Skeletal muscle tissue (tissue), 4 donors: ENCODE data around the gene ZNF484. TPM values are rescaled to one million over a fixed set of nuclear protein-coding genes. Genes with fewer than 3 reads are reported as not detected.
"Not testable (repeated sequence)": the region's sequence is repeated elsewhere in the genome, so short reads cannot be mapped to it uniquely, and the experiment has no call there.

Experiments
- H3K27ac ChIP-seq: one replicate; pipeline ENCODE4 v1.7.0; 2013; ENCODE audit warnings: mild to moderate bottlenecking, low read depth, low read length, inconsistent platforms
- H3K27me3 ChIP-seq, 3 donors: one replicate each; pipeline ENCODE4 v1.7.0; 2013; ENCODE audit warnings: low read length in 3 of 3; ENCODE audit not compliant: control insufficient read depth in 3 of 3, insufficient read depth in 3 of 3
- H3K36me3 ChIP-seq, 3 donors: one replicate each; pipeline ENCODE4 v1.7.0; 2013; ENCODE audit warnings: low read length in 3 of 3; ENCODE audit not compliant: control insufficient read depth in 3 of 3, insufficient read depth in 3 of 3
- H3K4me1 ChIP-seq, 3 donors: one replicate each; pipeline ENCODE4 v1.7.0; 2013; ENCODE audit warnings: low read length in 3 of 3, mild to moderate bottlenecking in 3 of 3; ENCODE audit not compliant: control insufficient read depth in 3 of 3, insufficient read depth in 3 of 3
- H3K4me3 ChIP-seq, 3 donors: one replicate each; pipeline ENCODE4 v1.7.0; 2013; ENCODE audit warnings: low read length in 3 of 3
- H3K9ac ChIP-seq, 3 donors: one replicate each; pipeline ENCODE4 v1.7.0; 2013; ENCODE audit warnings: low read length in 3 of 3, mild to moderate bottlenecking in 3 of 3, moderate library complexity in 2 of 3, low read depth in 1 of 3
- H3K9me3 ChIP-seq, 3 donors: one replicate each; pipeline ENCODE4 v1.7.0; 2013; ENCODE audit warnings: low read length in 3 of 3; ENCODE audit not compliant: control insufficient read depth in 3 of 3
- total RNA-seq: library from RNA; depleted of rRNA; stranded (reverse); fragments of >200 nt; gene quantifications from one replicate; pipeline ENCODE4 v1.2.3, GENCODE V29; 2014
- donor health status: Osteomylitis.

The ZNF484 gene
- total RNA-seq, 1 donor from 2014 or later: 13.6 TPM

DNA sequence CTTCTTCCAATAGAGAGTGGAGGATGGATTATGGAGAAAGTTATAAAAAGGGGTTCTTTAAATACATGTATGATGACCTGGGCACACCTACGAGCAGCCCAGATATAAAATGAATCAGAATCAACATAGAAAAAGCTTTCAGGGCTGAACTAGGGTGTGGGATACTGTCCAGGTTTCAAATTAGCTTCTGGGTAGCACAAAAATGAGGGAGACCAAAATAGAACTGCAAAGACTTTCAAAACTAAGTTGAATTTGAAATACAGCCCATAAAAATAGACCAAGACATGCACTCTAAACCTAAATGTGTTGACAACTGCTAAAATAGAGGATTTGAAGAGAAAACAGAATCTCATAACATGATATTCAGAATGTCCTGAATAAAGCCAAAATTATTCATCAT lies 17.0 kb downstream of the ZNF484 start:
- Histone ChIP-seq H3K27ac (no peak overlapping the region), H3K9me3 (no peaks in the 10 kb centered on the region), H3K4me1 (no peaks in the 10 kb centered on the region), H3K27me3 (no peaks in the 10 kb centered on the region), H3K36me3 (peaks cover 2 to 18% (median 9%) of the 10 kb centered on the region in 3 donors), H3K4me3 (no peak overlapping the region), H3K9ac (no peak overlapping the region)

DNA sequence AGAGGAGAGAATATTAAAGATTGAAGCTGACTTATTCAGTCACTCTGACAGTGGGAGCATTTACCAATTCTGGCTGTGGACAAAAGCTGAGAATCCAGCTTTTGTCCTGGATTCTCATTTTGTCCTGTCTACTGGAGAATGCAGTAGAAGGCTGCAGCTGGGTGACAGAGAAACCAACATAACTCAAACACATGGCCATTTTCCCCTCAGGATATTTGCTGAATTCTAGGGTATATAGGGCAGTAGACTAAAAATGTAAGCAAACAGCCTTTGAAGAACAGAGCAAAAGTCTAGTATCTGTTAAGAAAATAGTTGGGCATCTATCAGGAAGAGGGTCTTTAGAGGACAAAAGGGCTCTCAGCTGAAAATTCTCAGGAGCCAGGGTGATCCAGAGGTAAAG lies 20.6 kb downstream of the ZNF484 start:
- Histone ChIP-seq H3K27me3 (no peaks in the 10 kb centered on the region), H3K36me3 (peaks cover 12 to 33% (median 32%) of the 10 kb centered on the region in 3 donors), H3K4me1 (no peaks in the 10 kb centered on the region), H3K4me3 (no peak overlapping the region), H3K9me3 (no peaks in the 10 kb centered on the region), H3K9ac (no peak overlapping the region), H3K27ac (no peak overlapping the region)

DNA sequence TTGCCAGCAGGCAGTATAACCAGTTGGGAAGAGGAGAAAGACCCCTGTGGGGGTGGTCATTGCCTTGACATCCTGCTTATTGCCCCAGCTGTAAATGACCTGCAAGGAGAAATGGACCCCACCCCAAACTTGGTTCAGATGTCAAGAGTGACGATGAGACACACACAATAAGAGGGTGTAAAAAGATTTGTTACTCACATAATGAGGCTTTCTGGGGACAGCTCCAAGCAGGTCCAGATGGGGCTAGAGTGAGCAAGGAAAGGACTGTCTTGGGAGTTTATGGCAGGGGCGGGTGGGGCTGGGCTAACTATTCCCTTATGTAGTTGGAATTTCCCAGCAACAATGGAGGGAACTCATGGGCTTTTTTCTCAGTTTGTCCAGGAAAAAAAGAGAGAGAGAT lies 24.1 kb downstream of the ZNF484 start:
- Histone ChIP-seq H3K4me3 (no peak overlapping the region), H3K27ac (no peak overlapping the region), H3K9ac (no peak overlapping the region), H3K9me3 (no peaks in the 10 kb centered on the region), H3K36me3 (peaks cover 17 to 46% (median 23%) of the 10 kb centered on the region in 3 donors), H3K27me3 (no peaks in the 10 kb centered on the region), H3K4me1 (no peaks in the 10 kb centered on the region)

DNA sequence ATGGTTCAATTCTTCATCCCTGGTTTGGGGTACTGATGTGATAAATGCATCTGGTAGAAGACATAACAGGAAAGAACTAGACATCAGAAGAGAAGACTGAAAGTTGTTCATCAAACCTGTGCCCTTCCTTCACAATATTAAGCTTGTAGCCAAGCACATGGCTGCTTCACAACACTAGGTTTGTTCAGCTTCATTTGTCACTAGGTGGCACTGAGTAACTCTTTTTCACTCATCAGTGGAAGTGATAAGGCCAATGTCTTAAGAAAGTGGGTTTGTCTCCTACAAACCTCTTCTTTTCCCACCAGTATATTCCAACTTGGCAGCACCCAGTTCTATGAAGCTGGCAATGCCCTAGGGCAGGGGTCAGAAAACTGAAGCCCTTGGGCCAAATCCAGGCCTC lies 26.9 kb downstream of the ZNF484 start:
- Histone ChIP-seq H3K4me3 (no peak overlapping the region), H3K9me3 (peaks cover 15 to 25% (median 22%) of the 10 kb centered on the region in 3 donors), H3K4me1 (no peaks in the 10 kb centered on the region), H3K36me3 (peaks cover 44 to 69% (median 48%) of the 10 kb centered on the region in 3 donors), H3K9ac (no peak overlapping the region), H3K27me3 (no peaks in the 10 kb centered on the region), H3K27ac (no peak overlapping the region)

DNA sequence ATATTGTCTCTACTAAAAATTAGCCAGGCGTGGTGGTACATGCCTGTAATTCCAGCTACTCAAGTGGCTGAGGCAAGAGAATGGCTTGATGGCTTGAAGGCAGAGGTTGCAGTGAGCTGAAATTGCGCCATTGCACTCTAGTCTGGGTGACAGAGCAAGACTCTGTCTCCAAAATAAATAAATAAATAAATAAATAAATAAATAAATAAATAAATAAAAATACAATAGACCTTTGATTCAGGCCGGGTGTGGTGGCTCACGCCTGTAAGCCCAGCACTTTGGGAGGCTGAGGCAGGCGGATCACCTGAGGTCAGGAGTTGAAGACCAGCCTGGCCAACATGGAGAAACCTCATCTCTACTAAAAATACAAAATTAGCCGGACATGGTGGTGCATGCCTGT lies 29.1 kb downstream of the ZNF484 start:
- H3K9me3 ChIP-seq: peaks cover 16 to 27% (median 23%) of the 10 kb centered on the region in 3 donors
- not testable (repeated sequence) for H3K27ac ChIP-seq, H3K4me1 ChIP-seq, H3K9ac ChIP-seq, H3K27me3 ChIP-seq, H3K4me3 ChIP-seq
- peaks cover 37 to 62% (median 39%) of the 10 kb centered on the region in 3 donors for H3K36me3 ChIP-seq

DNA sequence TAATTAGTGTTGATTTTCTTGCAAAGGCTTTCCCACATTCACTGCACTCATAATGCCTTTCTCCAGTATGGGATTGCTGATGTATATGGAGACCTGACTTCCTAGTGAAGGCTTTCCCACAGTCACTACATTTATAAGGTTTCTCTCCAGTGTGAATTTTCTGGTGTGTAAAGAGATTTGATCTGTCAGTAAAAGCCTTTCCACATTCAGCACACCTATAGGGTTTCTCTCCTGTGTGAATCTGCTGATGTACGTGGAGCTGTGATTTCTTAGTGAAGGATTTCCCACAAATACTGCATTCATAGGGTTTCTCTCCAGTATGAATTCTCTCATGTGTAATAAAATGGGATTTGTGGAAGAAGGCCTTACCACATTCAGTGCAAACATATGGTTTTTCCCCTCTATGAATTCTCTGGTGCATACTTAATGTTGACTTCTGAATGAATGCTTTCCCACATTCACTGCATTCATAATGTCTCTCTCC lies 31.1 kb downstream of the ZNF484 start:
- Histone ChIP-seq H3K4me3 (peak overlapping the region in 1 of 3 donors; percentile 28), H3K9me3 (peaks cover 16 to 27% (median 23%) of the 10 kb centered on the region in 3 donors)

DNA sequence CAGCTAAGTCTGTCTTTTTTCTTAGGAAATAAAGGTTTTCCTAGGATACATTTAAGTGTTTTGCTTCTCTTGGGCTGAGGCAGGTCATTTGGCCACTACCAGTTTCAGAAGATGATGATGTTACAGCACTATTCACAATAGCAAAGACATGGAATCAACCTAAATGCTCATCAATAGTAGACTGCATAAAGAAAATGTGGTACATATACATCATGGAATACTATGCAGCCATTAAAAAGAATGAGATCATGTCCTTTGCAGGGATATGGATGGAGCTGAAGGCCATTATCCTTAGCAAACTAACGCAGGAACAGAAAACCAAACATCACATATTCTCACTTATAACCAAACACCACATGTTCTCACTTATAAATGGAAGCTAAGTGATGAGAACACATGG lies 39.4 kb downstream of the ZNF484 start:
- H3K27ac ChIP-seq, H3K9ac ChIP-seq, H3K9me3 ChIP-seq, H3K4me3 ChIP-seq, H3K36me3 ChIP-seq, H3K4me1 ChIP-seq, H3K27me3 ChIP-seq: not testable (repeated sequence)

More for the DNA sequence above, 31.1 kb downstream of the ZNF484 start:
- H3K27ac ChIP-seq: no peak overlapping the region
- peaks cover 27 to 51% (median 34%) of the 10 kb centered on the region in 3 donors for H3K36me3 ChIP-seq
- H3K4me1 ChIP-seq: no peaks in the 10 kb centered on the region
- no peaks in the 10 kb centered on the region for H3K27me3 ChIP-seq
- H3K9ac ChIP-seq: no peak overlapping the region

DNA sequence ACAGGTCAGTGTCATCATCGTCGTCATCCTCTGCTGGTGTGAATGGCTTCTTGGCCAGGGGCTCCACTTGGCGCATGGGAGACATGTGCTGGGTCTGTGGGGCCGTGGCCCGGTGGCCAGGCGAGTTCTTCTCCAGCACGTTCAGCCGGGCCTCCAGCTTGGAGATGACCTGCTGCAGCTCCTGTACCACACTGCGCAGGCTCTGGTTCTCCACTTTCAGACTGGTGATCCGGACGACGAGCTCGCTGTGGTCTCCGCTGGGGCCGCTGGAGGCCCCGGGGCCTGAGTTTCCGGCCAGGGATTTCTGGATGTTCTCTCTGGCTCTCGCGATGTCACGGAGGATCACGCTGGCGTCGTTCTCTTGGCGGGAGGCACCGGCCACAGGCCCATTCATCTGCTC lies 40.6 kb downstream of the ZNF484 start:
- H3K27ac ChIP-seq: no peak overlapping the region
- peaks cover 3 to 7% (median 5%) of the 10 kb centered on the region in 3 donors for H3K9me3 ChIP-seq
- H3K36me3 ChIP-seq: no peaks in the 10 kb centered on the region
- H3K4me1 ChIP-seq: no peaks in the 10 kb centered on the region
- H3K4me3 ChIP-seq: no peak overlapping the region
- no peak overlapping the region for H3K9ac ChIP-seq
- H3K27me3 ChIP-seq: no peaks in the 10 kb centered on the region

DNA sequence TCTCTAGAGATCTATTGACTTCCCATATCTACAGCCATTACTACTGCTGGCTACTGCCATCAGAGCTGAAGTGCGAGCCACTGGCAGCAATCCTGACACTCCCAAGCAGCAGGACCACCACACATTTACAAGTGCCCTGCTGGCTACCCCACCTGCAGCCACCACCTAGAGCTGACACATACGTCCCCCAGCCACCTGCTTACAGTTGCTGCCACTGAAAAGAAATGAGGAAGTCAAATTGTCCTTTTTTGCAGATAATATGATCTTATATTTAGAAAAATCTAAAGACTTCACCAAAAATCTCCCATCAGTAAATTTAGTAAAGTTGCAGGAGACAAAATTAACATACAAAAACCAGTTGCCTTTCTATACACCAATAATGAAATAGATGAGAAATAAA lies 48.4 kb downstream of the ZNF484 start:
- no peak overlapping the region for H3K27ac ChIP-seq
- no peaks in the 10 kb centered on the region for H3K27me3 ChIP-seq
- no peak overlapping the region for H3K9ac ChIP-seq
- no peak overlapping the region for H3K4me3 ChIP-seq
- no peaks in the 10 kb centered on the region for H3K36me3 ChIP-seq
- no peaks in the 10 kb centered on the region for H3K4me1 ChIP-seq
- H3K9me3 ChIP-seq: peaks cover 0 to 5% (median 3%) of the 10 kb centered on the region in 3 donors

DNA sequence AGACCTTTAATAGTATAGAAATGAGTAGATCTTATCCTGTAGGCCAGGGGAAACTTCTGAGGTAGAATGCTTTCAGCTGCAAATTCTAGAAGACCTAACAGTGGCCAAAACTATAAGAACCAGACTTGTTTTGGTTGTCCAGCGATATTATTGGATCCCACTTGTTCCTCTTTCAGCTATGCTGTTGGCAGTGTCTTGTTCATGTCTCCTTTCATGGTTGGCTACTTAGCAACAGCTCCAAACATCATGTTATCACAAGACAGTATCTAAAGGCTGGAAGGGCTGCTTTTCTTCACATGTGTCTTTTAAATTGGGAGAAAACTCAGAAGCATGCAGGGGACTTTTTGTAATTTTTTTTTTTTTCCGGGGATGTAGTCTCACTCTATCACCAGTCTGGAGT lies 52.8 kb downstream of the ZNF484 start:
- not testable (repeated sequence) for H3K27ac ChIP-seq, H3K9me3 ChIP-seq, H3K27me3 ChIP-seq, H3K4me3 ChIP-seq, H3K9ac ChIP-seq, H3K4me1 ChIP-seq, H3K36me3 ChIP-seq
